Large intestine (tissue), 3 donors: ENCODE data around the gene RNF213. TPM values are rescaled to one million over a fixed set of nuclear protein-coding genes. Genes with fewer than 3 reads are reported as not detected.

Experiments
- DNase-seq, 2 donors: peaks; one replicate each; pipeline versions ENCODE4 v3.0.0 to v3.0.0-alpha.2; 2013
- H3K27ac ChIP-seq: one replicate; pipeline ENCODE4 v1.5.1; 2013; ENCODE audit warnings: low read length
- H3K27me3 ChIP-seq: 2 replicates; pipeline ENCODE4 v1.6.1; 2013; ENCODE audit warnings: low read length; ENCODE audit not compliant: control insufficient read depth, insufficient read depth
- H3K36me3 ChIP-seq: 2 replicates; pipeline ENCODE4 v1.6.1; 2013; ENCODE audit warnings: low read length; ENCODE audit not compliant: control insufficient read depth, insufficient read depth
- H3K4me1 ChIP-seq: one replicate; pipeline ENCODE4 v1.6.1; 2013; ENCODE audit warnings: low read length; ENCODE audit not compliant: control insufficient read depth, insufficient read depth
- H3K4me3 ChIP-seq: one replicate; pipeline ENCODE4 v1.5.1; 2013; ENCODE audit warnings: low read length
- H3K9me3 ChIP-seq: one replicate; pipeline ENCODE4 v1.6.1; 2013; ENCODE audit warnings: mild to moderate bottlenecking, low read depth, low read length, moderate library complexity; ENCODE audit not compliant: control insufficient read depth
- WGBS: methylation state at CpG from one replicate; pipeline ENCODE4 v1.1.5; 2013; ENCODE audit warnings: low lambda C conversion rate; ENCODE audit not compliant: insufficient coverage; 5-methylcytosine and 5-hydroxymethylcytosine counted together
- polyA plus RNA-seq: library from polyadenylated mRNA; unstranded; fragments of 120-200 nt; gene quantifications from one replicate; pipeline ENCODE4 v1.2.1, GENCODE V29; 2013

The RNF213 gene
- polyA plus RNA-seq, 1 donor = 103 TPM

- Histone ChIP-seq H3K9me3 (no peaks in the 10 kb centered on the region), H3K4me1 (no peaks in the 10 kb centered on the region), H3K4me3 (no peak overlapping the region), H3K27me3 (no peaks in the 10 kb centered on the region), H3K36me3 (peaks cover 80% of the 10 kb centered on the region), H3K27ac (no peak overlapping the region)
- DNase-seq = no peak
- WGBS = 100% methylated on average over 1 of the region's 17 CpGs
These were observed 106.9 kb downstream of the RNF213 start for GRCh38 chr17:80367503-80367902.

DNA sequence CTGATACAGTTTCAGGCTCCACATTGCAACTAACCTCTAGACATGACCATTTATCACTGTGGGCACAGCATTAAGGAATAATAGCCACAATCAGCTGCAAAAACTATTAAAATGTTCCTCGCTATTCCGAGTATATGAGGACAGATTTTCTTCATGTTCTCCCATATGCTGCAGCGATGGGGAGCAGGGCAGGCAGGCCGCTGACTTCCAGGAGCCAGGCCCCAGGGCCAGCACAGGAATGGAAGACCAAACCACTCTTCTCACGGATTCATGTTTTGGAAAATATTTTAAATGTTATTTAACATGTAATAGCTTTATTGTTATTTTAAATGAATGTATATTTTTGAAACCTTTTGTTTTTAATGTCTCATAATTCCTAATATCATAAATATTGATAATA lies 110.5 kb downstream of the RNF213 start:
- DNase-seq = no peak

DNA sequence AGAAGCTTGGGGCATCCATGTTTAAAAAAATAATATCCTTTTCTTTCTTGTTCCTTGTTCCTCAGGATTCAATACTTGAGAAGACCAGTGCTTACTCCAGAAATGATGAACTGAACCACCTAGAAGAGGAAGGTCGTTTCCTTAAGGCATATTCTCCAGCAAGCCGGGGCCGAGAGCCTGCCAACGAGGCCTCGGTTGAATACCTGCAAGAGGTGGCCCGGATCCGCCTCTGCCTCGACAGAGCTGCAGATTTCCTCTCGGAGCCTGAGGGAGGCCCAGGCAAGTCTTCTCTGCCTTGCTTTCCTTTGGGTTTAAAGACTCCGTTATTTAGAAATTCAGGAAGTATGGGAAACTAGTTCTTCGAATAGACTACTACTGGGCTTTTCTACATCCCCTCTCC lies 111.8 kb downstream of the RNF213 start:
- Histone ChIP-seq H3K4me1 (no peaks in the 10 kb centered on the region), H3K4me3 (no peak overlapping the region), H3K9me3 (no peaks in the 10 kb centered on the region), H3K27ac (no peak overlapping the region), H3K36me3 (peaks cover 83% of the 10 kb centered on the region), H3K27me3 (no peaks in the 10 kb centered on the region)
- no peak for DNase-seq
- WGBS = 100% methylated on average over 1 of the region's 11 CpGs

More for the DNA sequence above, 110.5 kb downstream of the RNF213 start:
- 80% methylated on average over 1 of the region's 5 CpGs for WGBS
- Histone ChIP-seq H3K27ac (no peak overlapping the region), H3K4me1 (no peaks in the 10 kb centered on the region), H3K36me3 (peaks cover 75% of the 10 kb centered on the region), H3K27me3 (no peaks in the 10 kb centered on the region), H3K9me3 (no peaks in the 10 kb centered on the region), H3K4me3 (no peak overlapping the region)

DNA sequence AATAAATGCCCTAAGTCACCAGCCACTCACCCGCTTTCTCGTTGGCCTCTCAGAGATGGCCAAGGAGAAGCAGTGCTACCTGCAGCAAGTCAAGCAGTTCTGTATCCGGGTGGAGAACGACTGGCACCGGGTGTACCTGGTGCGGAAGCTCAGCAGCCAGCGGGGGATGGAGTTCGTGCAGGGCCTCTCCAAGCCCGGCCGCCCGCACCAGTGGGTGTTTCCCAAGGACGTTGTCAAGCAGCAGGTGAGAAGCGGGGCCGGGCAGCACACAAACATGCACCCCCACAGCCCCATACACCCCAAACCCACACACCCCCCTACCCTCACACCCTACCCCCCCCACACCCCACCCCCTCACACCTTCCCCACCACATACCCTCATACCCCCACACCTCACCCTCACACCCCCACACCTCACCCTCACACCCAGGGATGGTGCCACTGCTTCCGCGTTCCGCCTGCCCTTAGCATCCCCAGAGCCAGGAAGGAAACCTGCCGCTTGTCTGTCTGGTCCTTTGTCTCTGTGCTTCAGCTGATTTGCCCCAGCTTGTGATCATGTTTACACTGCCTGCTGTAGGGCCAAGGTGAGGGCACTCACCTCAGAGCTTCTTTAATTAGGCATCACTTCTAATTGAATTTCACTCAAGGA lies 112.4 kb downstream of the RNF213 start:
- no peaks in the 10 kb centered on the region for H3K27me3 ChIP-seq
- no peak for DNase-seq
- no CpG with 5 or more reads among the region's 18 CpGs for WGBS
- H3K27ac ChIP-seq = no peak overlapping the region
- H3K9me3 ChIP-seq = no peaks in the 10 kb centered on the region
- H3K4me1 ChIP-seq = no peaks in the 10 kb centered on the region
- no peak overlapping the region for H3K4me3 ChIP-seq
- H3K36me3 ChIP-seq = peaks cover 84% of the 10 kb centered on the region

DNA sequence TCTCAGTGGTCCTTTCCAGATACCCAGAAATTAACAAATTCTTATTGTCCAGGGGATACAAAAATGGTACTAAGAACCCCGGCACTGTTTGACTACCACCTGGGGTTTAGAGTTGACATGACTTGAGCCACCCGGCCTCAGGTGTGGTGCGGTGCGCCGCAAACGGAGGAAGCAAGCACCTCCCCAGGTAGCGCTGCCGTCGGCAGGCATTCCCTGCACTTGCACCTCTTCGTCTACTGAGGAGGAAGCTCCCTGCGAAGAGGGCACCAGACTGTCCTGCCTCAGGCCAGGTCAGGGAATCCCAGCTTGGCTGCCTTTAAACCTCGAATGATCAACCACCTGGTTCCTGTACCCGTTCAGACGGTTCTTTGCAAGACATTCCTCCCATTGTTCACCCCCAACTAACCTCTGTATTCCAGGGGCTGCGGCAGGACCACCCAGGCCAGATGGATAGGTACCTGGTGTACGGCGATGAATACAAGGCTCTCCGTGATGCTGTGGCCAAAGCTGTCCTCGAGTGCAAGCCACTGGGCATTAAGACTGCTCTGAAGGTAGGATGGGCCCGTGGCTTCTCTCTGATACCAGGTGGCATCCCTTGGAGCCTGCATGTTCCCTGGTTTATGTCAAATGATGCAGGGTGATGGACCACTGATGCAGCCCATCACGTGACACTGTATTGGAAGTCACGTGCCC lies 113.5 kb downstream of the RNF213 start:
- Histone ChIP-seq H3K27me3 (no peaks in the 10 kb centered on the region), H3K4me1 (no peaks in the 10 kb centered on the region), H3K27ac (no peak overlapping the region), H3K36me3 (peaks cover 89% of the 10 kb centered on the region), H3K4me3 (no peak overlapping the region), H3K9me3 (no peaks in the 10 kb centered on the region)
- no peak for DNase-seq
- 100% methylated on average over 1 of the region's 22 CpGs for WGBS

GRCh38 chr17:80374732-80375585 lies 114.3 kb downstream of the RNF213 start:
- no peaks in the 10 kb centered on the region for H3K4me1 ChIP-seq
- H3K36me3 ChIP-seq = peaks cover 89% of the 10 kb centered on the region
- DNase-seq = no peak
- no CpG with 5 or more reads among the region's 14 CpGs for WGBS
- H3K9me3 ChIP-seq = no peaks in the 10 kb centered on the region
- H3K27ac ChIP-seq = no peak overlapping the region
- no peak overlapping the region for H3K4me3 ChIP-seq
- no peaks in the 10 kb centered on the region for H3K27me3 ChIP-seq

DNA sequence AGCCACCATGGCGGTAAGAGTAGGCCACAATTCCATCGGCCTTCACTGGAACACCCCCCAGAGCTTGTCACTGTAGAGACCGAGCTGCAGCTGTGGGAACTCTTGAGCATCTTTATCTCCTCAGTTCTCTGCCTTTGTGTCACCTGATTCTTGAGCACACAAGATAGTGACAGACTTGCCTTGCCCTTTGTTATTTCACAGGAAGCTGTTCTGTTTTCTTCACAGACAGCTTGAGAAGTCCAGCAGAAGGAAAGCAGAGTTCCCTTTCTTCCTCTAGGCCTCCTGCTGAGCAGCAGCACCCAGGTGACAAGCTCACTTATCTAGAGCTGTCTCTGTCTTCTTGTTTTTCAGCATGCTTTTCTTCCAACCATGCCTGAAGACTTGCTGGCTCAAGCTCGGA lies 115.9 kb downstream of the RNF213 start:
- Histone ChIP-seq H3K4me1 (no peaks in the 10 kb centered on the region), H3K4me3 (no peak overlapping the region), H3K27me3 (no peaks in the 10 kb centered on the region), H3K9me3 (no peaks in the 10 kb centered on the region), H3K36me3 (peaks cover 90% of the 10 kb centered on the region), H3K27ac (no peak overlapping the region)
- WGBS = no CpG with 5 or more reads among the region's 4 CpGs
- DNase-seq = no peak

DNA sequence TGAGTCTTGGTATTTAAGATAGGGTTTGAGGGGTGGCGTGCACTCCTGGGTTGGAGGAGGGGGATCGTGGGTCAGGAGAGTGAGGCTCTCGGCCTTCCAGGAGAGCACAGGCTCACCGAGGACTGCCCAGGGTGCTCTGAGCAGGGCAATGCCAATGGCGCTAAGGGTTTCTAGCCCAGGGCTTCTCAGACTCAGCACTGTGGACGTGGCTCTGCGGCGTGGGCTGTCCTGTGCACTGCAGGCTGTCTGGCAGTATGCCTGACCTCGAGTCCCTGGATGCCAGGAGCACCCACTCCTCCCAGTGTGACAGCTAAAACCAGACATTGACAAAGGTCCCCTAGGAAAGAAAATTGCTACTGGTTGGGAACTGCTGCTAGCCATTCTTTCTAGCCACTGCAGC lies 117.1 kb downstream of the RNF213 start:
- Histone ChIP-seq H3K36me3 (peaks cover 89% of the 10 kb centered on the region), H3K27ac (no peak overlapping the region), H3K4me3 (no peak overlapping the region), H3K4me1 (no peaks in the 10 kb centered on the region), H3K27me3 (no peaks in the 10 kb centered on the region), H3K9me3 (no peaks in the 10 kb centered on the region)
- WGBS = no CpG with 5 or more reads among the region's 9 CpGs
- no peak for DNase-seq

GRCh38 chr17:80379348-80379747 lies 118.7 kb downstream of the RNF213 start:
- Histone ChIP-seq H3K4me1 (no peaks in the 10 kb centered on the region), H3K27ac (no peak overlapping the region), H3K36me3 (peaks cover 89% of the 10 kb centered on the region), H3K9me3 (no peaks in the 10 kb centered on the region), H3K27me3 (no peaks in the 10 kb centered on the region), H3K4me3 (no peak overlapping the region)
- DNase-seq = no peak
- no CpG with 5 or more reads among the region's 9 CpGs for WGBS

GRCh38 chr17:80380068-80380467 lies 119.4 kb downstream of the RNF213 start:
- Histone ChIP-seq H3K27ac (no peak overlapping the region), H3K4me1 (no peaks in the 10 kb centered on the region), H3K4me3 (no peak overlapping the region), H3K27me3 (no peaks in the 10 kb centered on the region), H3K36me3 (peaks cover 88% of the 10 kb centered on the region), H3K9me3 (no peaks in the 10 kb centered on the region)
- no peak for DNase-seq
- no CpG with 5 or more reads among the region's 6 CpGs for WGBS
